GM23248 (cell line): ENCODE results near the gene ATAD5.

Experiments
- EZH2 ChIP-seq: fragments of 200-600 bp; sonication (generic); IDR thresholded peaks from 2 replicates; pipeline ENCODE4 v1.6.1; 2018; ENCODE audit warnings: antibody characterized with exemption, mild to moderate bottlenecking; ENCODE audit not compliant: insufficient read depth, poor library complexity, severe bottlenecking
- EZH2phosphoT487 ChIP-seq: fragments of 200-600 bp; sonication (generic); IDR thresholded peaks from 2 replicates; pipeline ENCODE4 v1.6.1; 2018; ENCODE audit warnings: antibody characterized with exemption, moderate library complexity, mild to moderate bottlenecking, low read depth; ENCODE audit not compliant: insufficient read depth

GRCh38 chr17:30929081-30929633, 97.4 kb downstream of the ATAD5 start:
- TF ChIP-seq EZH2 (no peak), EZH2phosphoT487 (no peak)
